Endometrial microvascular endothelial cells (primary cell): ENCODE measurements around the gene PLCH2. TPM values are rescaled to one million over a fixed set of nuclear protein-coding genes. Genes with fewer than 3 reads are reported as not detected.

Experiments used
- in situ Hi-C: cut with HindIII; loops from 2 replicates; pipeline ENCODE4 v1.10.0; 2017; ENCODE audit warnings: low sequenced_read_pairs, low pct_unique_long_range_greater_than_20kb; ENCODE audit errors: inconsistent ontology term
- total RNA-seq: library from RNA; depleted of rRNA; stranded (reverse); fragments of >200 nt; gene quantifications from one replicate; pipeline ENCODE4 v1.2.3, GENCODE V29; 2015; ENCODE audit errors: inconsistent ontology term

PLCH2 gene
- total RNA-seq, 1 donor from 2014 or later: not detected

DNA sequence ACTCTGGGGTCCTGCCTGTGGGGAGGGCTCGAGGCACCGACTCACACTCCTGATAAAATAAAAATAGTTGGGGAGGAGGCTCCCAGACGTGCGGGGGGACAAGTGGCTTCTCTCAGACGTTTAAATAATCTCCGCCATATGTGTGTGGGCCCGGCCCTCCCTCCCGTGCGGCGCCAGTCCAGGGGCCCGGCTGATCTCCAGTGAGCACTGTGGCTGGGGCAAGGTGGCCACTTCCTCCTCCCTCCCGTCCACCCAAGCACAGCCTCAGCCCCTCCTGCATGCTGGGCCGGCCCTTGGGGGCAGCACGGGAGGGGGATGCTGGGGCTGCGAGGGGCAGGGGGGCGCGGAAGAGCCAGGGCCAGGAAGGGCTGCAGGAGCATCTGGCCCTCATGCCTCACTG, 4.0 kb upstream of the PLCH2 start:
- in situ Hi-C loops: no loop called here

DNA sequence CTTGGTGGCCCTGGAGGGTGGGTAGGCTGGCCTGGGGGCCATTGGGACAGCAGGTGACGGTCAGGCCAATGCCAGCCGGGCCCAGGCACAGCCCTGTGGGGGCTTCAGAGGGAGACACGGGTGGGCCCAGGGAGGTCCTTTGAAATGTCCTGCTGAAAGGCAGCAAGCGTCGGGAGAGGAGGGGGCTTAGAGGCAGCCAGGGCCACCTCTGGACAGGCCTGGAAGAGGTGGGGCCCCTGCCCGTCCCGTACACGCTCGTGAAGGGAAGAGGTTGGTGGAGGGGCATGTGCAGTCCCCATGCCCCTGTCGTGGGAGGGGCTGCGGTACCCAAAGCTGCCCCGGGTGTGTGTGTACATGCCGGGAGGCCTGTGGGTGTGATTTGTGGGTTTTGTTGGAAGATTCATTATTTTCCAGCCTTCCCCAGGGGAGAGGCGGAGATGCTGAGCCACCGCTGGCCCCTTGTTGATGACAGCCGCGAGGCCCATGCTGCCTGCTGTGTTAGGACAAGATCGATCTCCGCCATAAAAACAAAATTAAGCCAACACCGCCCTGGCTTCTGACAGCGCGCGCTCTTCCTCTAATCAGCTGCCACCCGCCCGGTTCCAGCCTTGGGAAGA, 3.4 kb upstream of the PLCH2 start:
- in situ Hi-C loops: no loop called here

DNA sequence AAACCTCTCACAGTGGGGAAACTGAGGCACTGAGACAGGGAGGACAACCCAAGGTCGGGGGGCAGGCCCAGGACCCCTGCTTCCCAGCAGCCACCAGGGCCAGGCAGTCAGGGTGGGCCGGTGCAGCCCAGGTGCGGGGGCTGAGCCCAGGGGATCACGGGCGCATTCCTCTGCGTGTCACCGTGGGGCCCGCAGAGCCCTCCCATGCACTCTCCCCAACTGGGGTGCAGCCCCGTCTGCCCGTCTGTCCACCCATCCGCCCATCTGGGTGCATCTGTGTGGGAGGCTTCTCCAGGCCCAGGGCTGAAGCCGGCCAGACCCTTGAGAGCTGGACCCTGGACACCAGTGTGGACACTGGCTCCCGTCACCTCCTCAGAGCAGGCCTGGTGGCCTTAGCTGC, 2.9 kb upstream of the PLCH2 start:
- in situ Hi-C loops: no loop called here

DNA sequence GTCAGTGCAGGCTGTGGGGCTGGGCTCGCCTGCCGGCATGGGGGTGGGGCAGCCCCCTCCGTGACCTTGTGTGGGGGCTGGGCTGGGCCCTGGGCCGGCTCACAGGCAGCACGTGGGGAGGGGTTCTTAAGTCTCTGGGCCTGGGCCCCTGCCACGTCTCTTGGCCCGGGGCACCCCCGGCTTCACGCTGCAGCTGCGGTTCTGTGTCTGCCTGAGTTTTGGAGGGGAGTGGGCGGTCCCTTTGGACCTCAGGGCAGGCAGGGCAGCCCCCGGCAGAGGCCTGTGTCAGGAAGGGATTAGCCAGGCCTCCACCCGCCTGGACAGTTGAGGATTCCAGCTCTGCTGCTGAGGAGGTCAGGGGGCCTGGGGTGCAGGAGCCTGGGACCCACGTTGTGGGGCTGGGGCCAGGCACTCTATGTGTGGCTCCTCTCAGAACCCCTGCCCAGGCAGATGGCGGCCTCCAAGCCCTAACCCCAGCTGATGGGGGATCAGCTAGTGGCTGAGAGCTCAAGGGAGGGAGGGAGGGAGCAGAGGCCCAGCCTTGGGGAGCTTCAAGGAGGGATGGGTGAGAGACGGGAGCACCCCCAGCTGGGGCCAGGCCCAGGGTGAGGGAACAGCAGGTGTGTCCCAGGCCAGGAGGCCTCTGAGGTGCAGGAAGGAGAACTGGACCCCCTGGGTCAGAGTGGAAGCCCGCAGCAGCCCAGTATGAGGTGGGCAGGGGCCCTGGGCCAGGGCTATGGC, 1.8 kb upstream of the PLCH2 start:
- in situ Hi-C loops: no loop called here

DNA sequence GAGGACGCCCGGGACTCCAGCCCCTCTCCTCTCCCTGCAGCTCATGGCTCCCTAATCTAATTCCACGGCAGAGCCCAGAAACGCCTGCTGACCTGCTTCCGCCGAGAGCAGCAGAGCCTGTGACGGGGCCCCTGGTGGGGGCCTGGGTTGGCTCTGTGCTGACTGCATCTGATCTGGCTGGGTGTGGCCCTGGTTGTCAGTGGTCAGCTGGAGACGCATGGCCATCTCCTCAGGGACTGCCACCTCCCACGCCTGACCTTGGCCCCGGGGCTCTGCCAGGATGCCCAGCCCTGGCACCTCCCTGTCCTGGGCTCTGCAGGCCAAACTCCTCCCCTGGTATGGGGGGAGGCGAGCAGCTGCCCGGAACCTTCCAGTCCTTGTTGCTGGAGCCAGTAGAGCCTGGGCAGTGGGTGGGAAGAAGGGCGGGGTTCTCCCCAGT, 1.1 kb upstream of the PLCH2 start:
- in situ Hi-C loops: no loop called here

DNA sequence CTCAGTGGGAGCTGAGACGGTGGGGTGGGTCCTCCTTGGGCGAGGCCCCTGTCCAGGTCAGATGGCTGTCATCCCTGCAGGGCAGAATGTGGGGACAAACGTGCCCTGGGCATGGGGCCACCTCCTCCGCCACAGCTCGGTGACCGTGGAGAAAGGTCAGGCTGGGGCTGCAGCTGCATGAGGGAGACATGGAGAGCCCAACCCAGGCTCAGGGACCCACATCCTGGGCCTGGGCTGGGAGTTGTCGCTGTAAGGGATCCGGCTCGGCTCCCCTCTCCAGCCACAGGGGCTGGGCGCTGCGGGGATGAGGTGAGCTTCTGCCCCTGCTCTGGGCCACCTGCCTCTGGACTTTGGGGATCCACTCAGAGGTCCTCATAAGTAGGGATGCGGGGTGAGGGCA, 518 bp upstream of the PLCH2 start:
- in situ Hi-C loops: no loop called here

DNA sequence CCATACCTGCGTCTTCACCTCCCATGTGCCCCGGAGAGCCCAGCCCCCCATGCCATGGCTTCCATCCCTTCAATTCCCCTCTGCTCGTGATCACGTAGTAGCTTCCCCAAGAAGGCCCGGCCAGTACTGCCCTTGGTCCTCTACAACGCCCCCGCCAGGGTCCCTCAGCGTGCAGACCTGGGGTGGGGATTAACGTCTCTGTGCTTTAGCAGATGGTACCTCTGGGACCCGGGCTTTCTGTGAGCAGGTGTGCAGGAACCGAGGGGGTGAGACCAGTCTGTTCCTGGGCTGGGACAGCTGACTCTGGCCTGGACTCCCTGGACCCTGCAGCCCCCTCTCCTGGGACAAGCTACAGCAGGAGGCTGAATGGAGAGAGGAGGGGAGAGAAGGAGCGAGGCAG, 1.2 kb downstream of the PLCH2 start:
- in situ Hi-C loops: no loop called here

DNA sequence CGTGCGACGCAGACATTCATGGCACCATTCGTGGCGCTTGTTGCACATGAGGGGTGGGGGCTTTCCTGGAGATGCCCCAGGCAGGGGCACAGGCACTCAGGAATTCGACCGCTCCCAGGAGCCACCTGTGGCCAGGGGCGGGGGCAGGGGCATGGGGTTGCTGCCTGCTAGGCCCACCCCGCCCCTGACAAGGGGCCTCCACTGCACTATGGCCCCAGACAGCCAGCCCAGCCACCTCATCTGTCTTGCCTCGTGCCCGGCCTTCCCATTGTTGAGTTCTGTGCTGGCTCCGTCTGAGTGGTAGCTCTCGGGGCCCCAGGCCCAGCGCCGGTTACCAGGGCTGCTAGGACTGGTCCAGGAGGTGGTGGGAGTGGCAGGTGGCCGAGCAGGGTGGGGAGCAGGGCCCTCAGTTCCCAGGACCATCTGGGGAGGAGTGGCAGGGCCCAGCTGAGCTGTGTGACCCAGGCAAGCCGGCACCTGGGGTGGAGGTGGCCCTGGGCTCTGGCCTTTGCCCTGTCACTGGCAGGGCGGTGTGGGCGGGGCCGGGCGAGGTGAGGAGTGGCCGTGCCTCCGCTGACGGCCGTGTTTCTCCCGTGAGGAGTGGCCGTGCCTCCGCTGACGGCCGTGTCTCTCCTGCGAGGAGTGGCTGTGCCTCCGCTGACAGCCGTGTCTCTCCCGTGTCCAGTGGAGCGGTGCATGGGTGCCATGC, 1.9 kb downstream of the PLCH2 start:
- in situ Hi-C loops: no loop called here

DNA sequence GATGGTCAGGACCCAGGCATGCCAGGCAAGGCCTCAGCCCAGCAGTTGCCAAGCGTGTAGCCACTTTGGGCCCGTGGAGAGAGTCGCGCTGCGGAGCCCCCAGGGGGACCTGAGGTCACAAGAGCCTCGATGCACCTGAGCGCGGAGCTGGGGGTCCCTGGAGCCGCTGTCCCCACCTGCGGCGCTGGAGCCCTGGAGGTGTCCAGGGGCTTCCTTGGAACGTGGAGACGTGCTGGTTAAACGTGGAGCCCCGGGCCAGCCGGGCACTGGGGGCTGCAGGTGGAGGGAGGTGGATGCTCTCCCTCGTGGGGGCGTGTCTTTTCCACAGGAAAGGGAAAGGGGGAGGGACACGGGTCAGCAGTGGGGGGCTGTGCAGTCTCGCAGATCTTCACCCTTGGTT, 3.1 kb downstream of the PLCH2 start:
- in situ Hi-C loops: no loop called here

DNA sequence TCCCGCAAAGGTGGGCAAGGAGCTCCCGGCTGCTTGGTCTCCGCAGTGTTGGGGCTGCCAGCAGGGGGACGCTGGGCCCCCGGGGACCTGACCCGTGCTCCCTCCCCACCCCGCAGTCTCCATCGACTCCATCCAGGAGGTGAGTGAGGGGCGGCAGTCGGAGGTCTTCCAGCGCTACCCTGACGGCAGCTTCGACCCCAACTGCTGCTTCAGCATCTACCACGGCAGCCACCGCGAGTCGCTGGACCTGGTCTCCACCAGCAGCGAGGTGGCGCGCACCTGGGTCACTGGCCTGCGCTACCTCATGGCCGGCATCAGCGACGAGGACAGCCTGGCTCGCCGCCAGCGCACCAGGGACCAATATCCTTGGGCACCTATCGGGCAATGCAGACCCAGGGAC, 3.5 kb downstream of the PLCH2 start:
- in situ Hi-C loops: no loop called here

DNA sequence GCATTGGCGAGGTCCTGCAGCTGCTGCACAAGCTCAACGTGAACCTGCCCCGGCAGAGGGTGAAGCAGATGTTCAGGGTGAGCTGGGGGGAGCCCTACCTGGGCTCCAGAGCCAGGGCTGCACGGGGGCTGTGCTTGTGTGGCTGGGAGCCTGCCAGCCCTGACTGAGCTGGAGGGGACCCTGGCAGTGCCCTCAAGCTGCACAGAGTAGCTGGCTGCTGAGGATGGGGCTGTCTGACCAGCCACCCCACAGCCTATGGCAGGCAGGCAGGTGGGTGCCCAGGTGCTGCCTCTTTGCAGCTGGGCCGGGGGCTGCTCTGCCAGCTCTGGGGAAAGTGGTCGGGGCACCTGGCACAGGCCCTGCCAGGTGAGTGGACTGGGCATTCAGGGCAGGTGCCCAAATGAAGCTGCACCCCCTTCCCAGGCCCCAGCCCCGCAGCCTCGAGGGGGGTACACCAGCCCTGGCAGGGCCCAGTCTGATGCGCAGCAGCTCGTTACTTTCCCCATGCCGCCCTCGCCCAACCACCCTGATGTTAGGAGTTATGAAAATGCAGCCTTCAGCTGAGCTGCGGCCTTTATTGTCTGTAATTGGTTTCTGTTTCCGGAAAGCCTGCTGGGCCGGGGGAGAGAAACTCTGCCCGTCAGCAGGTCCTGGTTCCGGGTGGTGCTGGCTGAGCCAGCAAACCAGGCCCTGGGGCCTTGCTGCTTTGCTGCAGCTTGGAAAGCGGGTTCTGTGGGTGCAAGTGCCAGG, 4.3 kb downstream of the PLCH2 start:
- in situ Hi-C loops: no loop called here

DNA sequence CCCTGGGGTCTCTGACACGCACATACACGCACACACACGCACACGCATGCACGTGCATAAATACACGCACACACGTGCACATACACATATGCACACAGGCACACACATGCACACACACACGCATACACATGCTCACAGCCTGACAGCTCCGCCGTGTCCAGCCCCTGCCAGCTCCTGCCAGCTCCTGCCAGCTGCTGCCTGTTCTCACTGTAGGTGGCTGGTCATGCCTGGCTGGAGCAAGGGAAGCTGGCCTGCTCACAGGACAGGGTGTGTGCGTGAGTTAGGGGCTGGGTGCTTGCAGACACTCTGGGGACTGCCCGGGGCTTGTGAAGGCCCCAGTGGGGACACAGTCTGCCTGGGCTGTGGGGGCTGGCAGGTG, 4.9 kb downstream of the PLCH2 start:
- in situ Hi-C loops: no loop called here

DNA sequence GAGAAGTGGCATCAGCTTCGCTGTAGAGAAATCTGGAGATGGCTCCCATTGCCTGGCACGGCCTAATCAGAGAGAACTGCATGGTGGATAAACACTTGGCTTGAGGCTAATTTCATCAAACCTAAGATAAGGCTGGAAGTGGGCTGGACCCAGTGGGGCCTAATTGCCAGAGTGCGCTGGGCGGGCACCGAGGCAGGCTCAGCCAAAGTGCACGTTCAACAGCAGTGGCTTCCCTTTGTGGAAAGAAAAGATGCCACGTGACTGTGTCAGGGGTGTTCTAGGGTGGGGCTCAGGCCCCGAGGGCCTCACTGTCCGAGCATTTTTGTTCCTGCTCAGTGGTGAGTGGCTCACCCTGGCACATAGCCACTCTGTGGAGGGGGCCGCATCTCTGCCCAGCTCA, 5.8 kb downstream of the PLCH2 start:
- in situ Hi-C loops: no loop called here

DNA sequence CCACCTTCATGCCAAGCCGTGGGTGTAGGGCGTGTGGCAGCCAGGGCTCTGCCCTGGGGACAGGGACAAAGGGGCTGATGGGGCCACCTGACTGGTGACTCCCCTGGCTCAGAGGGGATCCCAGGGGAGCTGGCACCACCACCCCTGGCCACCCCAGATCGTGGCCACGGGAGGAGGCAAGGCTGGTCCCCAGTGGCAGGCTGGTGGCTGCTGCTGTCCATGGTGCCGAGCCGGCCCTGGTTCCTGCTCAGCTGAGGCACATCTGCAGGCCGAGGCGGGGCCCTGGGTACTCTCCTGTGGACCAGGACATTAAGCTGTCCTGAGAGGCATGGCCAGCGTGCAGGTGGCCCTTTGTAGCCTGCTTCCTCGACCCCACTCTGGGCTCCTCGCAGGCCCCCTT, 6.5 kb downstream of the PLCH2 start:
- in situ Hi-C loops: no loop called here

DNA sequence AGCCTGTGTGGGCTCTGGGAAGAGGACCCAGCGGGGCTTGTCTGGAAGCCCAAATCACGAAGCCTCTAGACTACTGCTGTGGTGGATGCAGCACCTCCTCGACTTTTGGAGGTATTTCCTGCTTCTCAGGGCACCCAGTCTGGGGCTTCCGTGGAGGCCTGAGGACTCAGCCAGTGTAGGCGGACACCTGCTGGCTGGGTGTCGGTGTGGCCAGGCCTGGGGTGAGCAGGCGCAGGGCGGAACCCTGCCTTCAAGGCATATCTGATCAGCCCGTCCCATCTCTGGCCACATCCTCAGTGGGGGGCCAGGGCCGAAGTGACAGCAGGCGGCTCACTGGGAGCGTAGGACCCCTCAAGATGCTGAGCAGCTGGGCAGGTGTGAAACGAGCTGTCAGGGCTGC, 6.9 kb downstream of the PLCH2 start:
- in situ Hi-C loops: no loop called here

DNA sequence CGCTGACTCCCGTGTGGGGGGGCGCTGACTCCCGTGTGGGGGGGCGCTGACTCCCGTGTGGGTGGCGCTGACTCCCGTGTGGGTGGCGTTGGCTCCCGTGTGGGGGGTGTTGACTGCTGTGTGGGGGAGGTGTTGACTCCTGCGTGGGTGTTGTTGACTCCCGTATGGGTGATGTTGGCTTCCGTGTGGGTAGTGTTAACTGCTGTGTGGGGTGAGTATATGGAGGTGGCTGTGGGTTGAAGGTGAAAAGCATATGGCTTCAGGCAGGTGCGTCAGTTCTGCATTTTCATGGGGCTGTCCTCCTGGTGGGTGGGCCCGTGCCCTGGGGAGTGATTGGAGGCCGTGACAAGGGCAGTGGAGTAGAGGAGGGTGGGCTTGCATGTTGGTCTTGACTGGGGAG, 7.9 kb downstream of the PLCH2 start:
- in situ Hi-C loops: no loop called here

DNA sequence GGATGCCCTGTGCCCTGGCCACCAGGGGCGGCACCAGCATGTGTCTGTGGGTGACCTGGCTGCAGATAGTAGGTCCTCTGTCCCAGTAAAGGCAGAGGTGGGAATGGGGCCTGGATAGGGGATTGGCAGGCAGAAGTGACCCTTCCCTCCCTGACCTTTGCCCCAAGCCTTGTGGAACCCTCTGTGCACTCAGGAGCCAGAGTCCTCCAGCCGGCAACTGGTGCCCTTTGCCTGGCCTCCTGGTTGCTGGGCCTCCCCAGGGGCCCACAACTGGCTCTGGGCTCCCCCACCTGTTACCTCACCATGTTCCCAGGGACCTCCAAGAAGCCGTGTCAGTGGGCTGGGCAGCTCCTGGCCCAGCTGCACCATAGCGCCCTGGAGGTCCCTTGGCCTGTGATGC, 10.0 kb downstream of the PLCH2 start:
- in situ Hi-C loops: no loop called here

DNA sequence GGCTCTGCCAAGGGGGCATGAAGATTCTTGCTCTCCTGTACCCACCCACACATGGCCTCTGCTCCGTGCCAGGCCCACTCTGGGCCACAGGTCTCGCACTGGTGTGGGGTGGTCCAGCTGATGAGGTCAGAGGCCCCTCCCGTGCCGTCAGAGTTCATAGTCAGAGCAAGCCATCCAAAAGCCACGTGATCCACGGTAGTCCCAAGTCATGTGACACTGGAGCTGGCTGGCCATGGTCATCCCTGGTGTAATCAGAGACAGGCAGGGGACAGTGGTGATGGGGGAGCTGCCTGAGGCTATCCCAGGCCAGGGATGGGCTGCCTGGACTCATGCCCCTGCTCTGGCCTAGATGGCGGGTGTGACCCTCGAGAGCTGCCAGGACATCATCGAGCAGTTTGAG, 10.5 kb downstream of the PLCH2 start:
- in situ Hi-C loops: no loop called here

DNA sequence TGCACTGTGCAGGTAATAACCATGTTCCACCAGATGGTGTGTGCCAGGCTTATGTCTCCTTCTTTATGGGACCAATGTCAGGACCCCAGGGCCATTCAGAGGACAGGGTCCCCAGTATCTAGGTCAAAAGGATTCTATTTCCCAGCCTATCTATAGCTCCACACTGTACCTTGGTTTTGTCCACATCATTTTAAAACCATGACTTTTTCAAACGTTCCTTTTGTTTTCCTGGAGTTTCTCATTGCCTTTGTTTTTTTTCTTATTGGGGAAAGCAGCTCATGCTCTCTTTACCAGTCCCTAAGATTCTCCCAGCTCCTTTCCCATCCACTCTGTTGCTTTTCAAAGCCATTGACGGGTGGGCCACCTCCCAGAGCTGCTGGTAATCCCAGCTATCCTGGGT, 12.6 kb downstream of the PLCH2 start:
- in situ Hi-C loops: no loop called here

DNA sequence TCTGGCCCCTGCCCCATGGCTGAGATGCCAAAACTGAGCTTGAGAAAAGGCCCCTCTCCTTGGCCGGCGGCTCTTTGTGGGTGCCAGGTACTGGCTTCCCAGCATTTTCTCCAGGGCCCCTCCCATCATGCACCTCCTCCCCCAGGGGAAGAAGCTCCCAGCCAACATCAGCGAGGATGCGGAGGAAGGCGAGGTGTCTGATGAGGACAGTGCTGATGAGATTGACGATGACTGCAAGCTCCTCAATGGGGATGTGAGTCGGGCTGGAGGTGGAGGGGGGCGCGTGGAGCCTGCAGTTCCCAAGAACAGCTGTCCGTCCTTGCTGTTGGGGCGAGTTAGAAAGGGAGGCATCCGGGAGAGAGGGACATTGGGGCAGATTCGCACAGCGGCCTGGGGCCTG, 13.5 kb downstream of the PLCH2 start:
- in situ Hi-C loops: no loop called here
